Esophagus (tissue), 2 donors: ENCODE measurements around the gene TMOD1. TPM values are rescaled to one million over a fixed set of nuclear protein-coding genes. Genes with fewer than 3 reads are reported as not detected.
A peak's percentile ranks its signal among the peaks of the same experiment; 100 is the strongest.
"Not testable (repeated sequence)": the region's sequence is repeated elsewhere in the genome, so short reads cannot be mapped to it uniquely, and the experiment has no call there.

Experiments
- H3K27ac ChIP-seq, 2 donors: one replicate each; pipeline ENCODE4 v1.5.1; 2013; ENCODE audit warnings: low read depth in 2 of 2, mild to moderate bottlenecking in 2 of 2, inconsistent platforms in 1 of 2, low read length in 1 of 2, moderate library complexity in 1 of 2
- H3K27me3 ChIP-seq, 2 donors: one replicate each; pipeline ENCODE4 v1.6.1; 2013; ENCODE audit warnings: low read length in 2 of 2, control low read depth in 1 of 2, mild to moderate bottlenecking in 1 of 2; ENCODE audit not compliant: insufficient read depth in 2 of 2, control insufficient read depth in 1 of 2
- H3K36me3 ChIP-seq, 2 donors: one replicate each; pipeline ENCODE4 v1.6.1; 2013; ENCODE audit warnings: low read length in 1 of 2; ENCODE audit not compliant: control insufficient read depth in 2 of 2, insufficient read depth in 2 of 2
- H3K4me1 ChIP-seq, 2 donors: one replicate each; pipeline ENCODE4 v1.6.1; 2013; ENCODE audit warnings: low read length in 1 of 2; ENCODE audit not compliant: control insufficient read depth in 2 of 2, insufficient read depth in 2 of 2
- H3K4me3 ChIP-seq, 2 donors: one replicate each; pipeline ENCODE4 v1.5.1; 2013; ENCODE audit warnings: low read length in 2 of 2, mild to moderate bottlenecking in 2 of 2, low read depth in 1 of 2, moderate library complexity in 1 of 2
- H3K9me3 ChIP-seq, 2 donors: one replicate each; pipeline ENCODE4 v1.6.1; 2013; ENCODE audit warnings: mild to moderate bottlenecking in 2 of 2, low read depth in 1 of 2, low read length in 1 of 2, moderate library complexity in 1 of 2; ENCODE audit not compliant: control insufficient read depth in 2 of 2, insufficient read depth in 1 of 2
- WGBS, 2 donors: extraction: QIAGEN DNeasy Blood & Tissue Kit; methylation state at CpG; one replicate each; pipeline ENCODE4 v1.1.7; 2013; 5-methylcytosine and 5-hydroxymethylcytosine counted together
- polyA plus RNA-seq, 2 donors: library from polyadenylated mRNA; stranded (reverse); fragments of 200-250 nt; gene quantifications; one replicate each; pipeline ENCODE4 v1.2.3, GENCODE V29; 2013
- donor health status: healthy with polysubstance abuse.
- donor health status: Bipolar disorder and iron deficiency.

TMOD1 gene
- 1 to 10 TPM; 3.2 to 7.1 TPM for polyA plus RNA-seq

GRCh38 chr9:97501177-97501971 lies at the start of gene TMOD1:
Gene TMOD1, plus strand, starts transcription at chr9:97501666. Its CDS starts 22,523 bp downstream, at chr9:97524189.
- H3K27ac ChIP-seq: peak within 1 kb of the TSS; percentile 69 to 73

GRCh38 chr9:97453573-97453972 lies 47.9 kb upstream of the TMOD1 start:
- H3K27ac ChIP-seq: not testable (repeated sequence)
- 97 to 99% methylated on average over 3 of the region's 3 CpGs for WGBS, 2 donors

More at GRCh38 chr9:97501177-97501971, at the start of gene TMOD1:
- WGBS, 2 donors: 1% methylated on average over 36 to 84 of the region's 87 CpGs
- Histone ChIP-seq H3K9me3 (no peaks in the 10 kb centered on the region), H3K36me3 (peaks cover 0 to 2% of the 10 kb centered on the region in 2 donors), H3K27me3 (peaks cover 0 to 12% of the 10 kb centered on the region in 2 donors), H3K4me1 (peaks cover 3 to 5% of the 10 kb centered on the region in 2 donors), H3K4me3 (peak within 1 kb of the TSS; percentile 59 to 61)

GRCh38 chr9:97456841-97457240 lies 44.6 kb upstream of the TMOD1 start:
- not testable (repeated sequence) for H3K36me3 ChIP-seq, H3K27me3 ChIP-seq, H3K27ac ChIP-seq, H3K4me1 ChIP-seq, H3K4me3 ChIP-seq, H3K9me3 ChIP-seq

More at GRCh38 chr9:97453573-97453972, 47.9 kb upstream of the TMOD1 start:
- H3K27me3 ChIP-seq, H3K36me3 ChIP-seq, H3K4me1 ChIP-seq, H3K9me3 ChIP-seq, H3K4me3 ChIP-seq: not testable (repeated sequence)

GRCh38 chr9:97459326-97459725 lies 42.1 kb upstream of the TMOD1 start:
- H3K36me3 ChIP-seq: no peaks in the 10 kb centered on the region
- H3K4me1 ChIP-seq: no peaks in the 10 kb centered on the region
- no peaks in the 10 kb centered on the region for H3K27me3 ChIP-seq

GRCh38 chr9:97462159-97462558 lies 39.3 kb upstream of the TMOD1 start:
- 83 to 92% methylated on average over 3 of the region's 3 CpGs for WGBS, 2 donors
- Histone ChIP-seq H3K4me1 (no peaks in the 10 kb centered on the region), H3K9me3 (no peaks in the 10 kb centered on the region), H3K27me3 (no peaks in the 10 kb centered on the region), H3K36me3 (peaks cover 3% of the 10 kb centered on the region in 2 donors), H3K4me3 (no peak overlapping the region), H3K27ac (no peak overlapping the region)

More at GRCh38 chr9:97459326-97459725, 42.1 kb upstream of the TMOD1 start:
- no peak overlapping the region for H3K27ac ChIP-seq
- H3K4me3 ChIP-seq: no peak overlapping the region
- H3K9me3 ChIP-seq: no peaks in the 10 kb centered on the region

GRCh38 chr9:97462914-97463313 lies 38.6 kb upstream of the TMOD1 start:
- Histone ChIP-seq H3K27ac (no peak overlapping the region), H3K9me3 (no peaks in the 10 kb centered on the region), H3K4me3 (no peak overlapping the region), H3K27me3 (no peaks in the 10 kb centered on the region), H3K36me3 (peaks cover 3% of the 10 kb centered on the region in 2 donors), H3K4me1 (no peaks in the 10 kb centered on the region)
- 92 to 98% methylated on average over 1 of the region's 1 CpG for WGBS, 2 donors

- Histone ChIP-seq H3K27me3 (no peaks in the 10 kb centered on the region), H3K27ac (peak overlapping the region in 1 of 2 donors; percentile 41), H3K4me3 (no peak overlapping the region), H3K9me3 (no peaks in the 10 kb centered on the region), H3K4me1 (no peaks in the 10 kb centered on the region), H3K36me3 (peaks cover 3 to 5% of the 10 kb centered on the region in 2 donors)
- 71 to 76% methylated on average over 4 of the region's 4 CpGs for WGBS, 2 donors
These were observed 32.6 kb upstream of the TMOD1 start for GRCh38 chr9:97468658-97469448.

GRCh38 chr9:97470076-97470475 lies 31.4 kb upstream of the TMOD1 start:
- Histone ChIP-seq H3K4me1 (no peaks in the 10 kb centered on the region), H3K27me3 (no peaks in the 10 kb centered on the region), H3K36me3 (peaks cover 3 to 5% of the 10 kb centered on the region in 2 donors), H3K27ac (no peak overlapping the region), H3K4me3 (no peak overlapping the region), H3K9me3 (no peaks in the 10 kb centered on the region)
- 70 to 75% methylated on average over 2 of the region's 2 CpGs for WGBS, 2 donors

GRCh38 chr9:97473717-97474116 lies 27.7 kb upstream of the TMOD1 start:
- H3K4me3 ChIP-seq: no peak overlapping the region
- H3K27me3 ChIP-seq: no peaks in the 10 kb centered on the region
- no peaks in the 10 kb centered on the region for H3K9me3 ChIP-seq
- no peak overlapping the region for H3K27ac ChIP-seq
- peaks cover 0 to 2% of the 10 kb centered on the region in 2 donors for H3K36me3 ChIP-seq
- H3K4me1 ChIP-seq: no peaks in the 10 kb centered on the region
- 79 to 87% methylated on average over 3 of the region's 3 CpGs for WGBS, 2 donors
